ENCODE results near the gene ZSCAN21.
"Not testable (repeated sequence)": the region's sequence is repeated elsewhere in the genome, so short reads cannot be mapped to it uniquely, and the experiment has no call there.

The ZSCAN21 gene

GRCh38 chr7:100010901-100011300 lies 38.7 kb upstream of the ZSCAN21 start:
- no peak overlapping the region for H3K4me3 ChIP-seq (ENCODE audit: low read depth, low read length)
- no peak for DNase-seq (ENCODE audit: low read depth)
- no peak for TF ChIP-seq POLR2A (IDR thresholded peaks at IDR 0.05; ENCODE audit: extremely low read depth, insufficient read length)
- no peak for TF ChIP-seq MYC (IDR thresholded peaks at IDR 0.05; ENCODE audit: low read depth, low read length)
- TF ChIP-seq, protein P1, sequence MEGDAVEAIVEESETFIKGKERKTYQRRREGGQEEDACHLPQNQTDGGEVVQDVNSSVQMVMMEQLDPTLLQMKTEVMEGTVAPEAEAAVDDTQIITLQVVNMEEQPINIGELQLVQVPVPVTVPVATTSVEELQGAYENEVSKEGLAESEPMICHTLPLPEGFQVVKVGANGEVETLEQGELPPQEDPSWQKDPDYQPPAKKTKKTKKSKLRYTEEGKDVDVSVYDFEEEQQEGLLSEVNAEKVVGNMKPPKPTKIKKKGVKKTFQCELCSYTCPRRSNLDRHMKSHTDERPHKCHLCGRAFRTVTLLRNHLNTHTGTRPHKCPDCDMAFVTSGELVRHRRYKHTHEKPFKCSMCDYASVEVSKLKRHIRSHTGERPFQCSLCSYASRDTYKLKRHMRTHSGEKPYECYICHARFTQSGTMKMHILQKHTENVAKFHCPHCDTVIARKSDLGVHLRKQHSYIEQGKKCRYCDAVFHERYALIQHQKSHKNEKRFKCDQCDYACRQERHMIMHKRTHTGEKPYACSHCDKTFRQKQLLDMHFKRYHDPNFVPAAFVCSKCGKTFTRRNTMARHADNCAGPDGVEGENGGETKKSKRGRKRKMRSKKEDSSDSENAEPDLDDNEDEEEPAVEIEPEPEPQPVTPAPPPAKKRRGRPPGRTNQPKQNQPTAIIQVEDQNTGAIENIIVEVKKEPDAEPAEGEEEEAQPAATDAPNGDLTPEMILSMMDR (IDR thresholded peaks at IDR 0.05; ENCODE audit: low read depth, low read length): no peak
- TF ChIP-seq MAX (IDR thresholded peaks at IDR 0.05; ENCODE audit: low read depth, low read length): no peak

DNA sequence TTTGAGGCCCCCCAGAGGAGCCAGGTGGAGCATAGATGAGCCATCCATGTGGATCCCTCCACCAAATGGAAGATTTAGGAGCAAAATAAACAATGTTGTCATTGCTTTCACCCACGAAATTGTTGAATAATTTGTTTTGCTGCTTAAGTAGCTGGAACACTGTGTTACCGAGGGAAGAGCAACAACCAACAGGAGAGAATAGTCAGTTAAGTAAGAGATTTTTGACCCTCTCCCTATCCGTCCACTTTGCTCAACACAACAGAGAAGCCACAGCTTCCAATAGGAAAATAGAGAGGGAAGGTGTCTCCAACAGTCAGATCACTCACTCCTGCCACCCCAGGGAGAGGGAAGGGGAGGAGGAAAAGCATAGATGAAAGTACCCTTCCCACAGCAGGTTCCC lies 38.1 kb upstream of the ZSCAN21 start:
- TF ChIP-seq MAX (IDR thresholded peaks at IDR 0.05; ENCODE audit: low read depth, low read length) (no peak), POLR2A (IDR thresholded peaks at IDR 0.05; ENCODE audit: extremely low read depth, insufficient read length) (no peak)
- no peak for DNase-seq (ENCODE audit: low read depth)
- no peak overlapping the region for H3K4me3 ChIP-seq (ENCODE audit: low read depth, low read length)

DNA sequence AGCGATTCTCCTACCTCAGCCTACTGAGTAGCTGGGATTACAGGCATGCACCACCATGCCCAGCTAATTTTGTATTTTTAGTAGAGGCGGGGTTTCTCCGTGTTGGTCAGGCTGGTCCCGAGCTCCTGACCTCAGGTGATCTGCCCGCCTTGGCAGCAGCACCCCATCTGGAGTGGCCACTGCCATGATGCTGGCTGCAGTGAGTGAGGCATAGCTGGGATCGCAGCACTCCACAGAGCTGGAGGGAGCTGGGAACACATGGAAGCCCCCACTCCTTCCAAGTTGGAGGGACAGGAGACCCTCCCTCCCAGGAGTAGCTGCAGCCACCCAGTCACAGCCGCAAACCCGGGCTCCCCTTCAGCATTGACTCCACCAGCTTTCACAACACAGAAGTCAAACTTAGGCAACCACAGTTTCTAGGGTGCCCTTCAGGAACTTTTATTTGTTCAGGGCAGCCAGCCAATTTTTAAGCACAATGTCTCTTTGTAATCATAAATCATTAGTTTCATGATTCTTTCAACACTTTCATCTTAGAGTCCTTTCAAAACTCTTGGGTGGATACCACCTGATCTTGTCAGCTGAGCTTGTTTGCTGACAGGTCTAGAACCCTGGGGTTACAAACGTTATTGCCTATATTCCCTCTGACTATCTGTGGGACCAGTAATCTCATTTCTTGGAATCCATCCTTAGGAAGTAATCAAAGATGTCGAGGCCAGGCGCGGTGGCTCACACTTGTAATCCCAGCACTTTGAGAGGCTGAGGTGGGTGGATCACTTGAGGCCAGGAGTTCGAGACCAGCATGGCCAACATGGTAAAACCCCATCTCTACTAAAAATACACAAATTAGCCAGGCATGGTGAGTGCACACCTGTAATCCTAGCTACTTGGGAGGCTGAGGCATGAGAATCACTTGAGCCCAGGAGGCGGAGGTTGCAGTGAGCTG lies 36.9 kb upstream of the ZSCAN21 start:
- not testable (repeated sequence) for DNase-seq (ENCODE audit: low read depth); H3K4me3 ChIP-seq (ENCODE audit: low read depth, low read length)

DNA sequence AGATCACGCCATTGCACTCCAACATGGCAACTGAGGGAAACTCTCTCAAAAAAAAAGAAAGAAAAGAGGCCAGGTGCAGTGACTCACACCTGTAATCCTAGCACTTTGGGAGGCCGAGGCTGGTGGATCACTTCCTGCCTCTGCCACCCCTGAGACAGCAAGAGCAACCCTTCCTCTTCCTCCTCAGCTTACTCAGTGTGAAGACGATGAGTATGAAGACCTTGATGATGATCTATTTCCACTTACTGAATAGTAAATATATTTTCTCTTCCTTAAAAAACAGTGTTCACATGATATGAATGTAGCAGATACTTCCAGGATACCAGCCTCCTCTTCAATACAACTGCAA lies 36.3 kb upstream of the ZSCAN21 start:
- H3K4me3 ChIP-seq (ENCODE audit: low read depth, low read length): no peak overlapping the region
- no peak for DNase-seq (ENCODE audit: low read depth)
- TF ChIP-seq MYC (IDR thresholded peaks at IDR 0.05; ENCODE audit: low read depth, low read length) (no peak), MAX (IDR thresholded peaks at IDR 0.05; ENCODE audit: low read depth, low read length) (no peak), POLR2A (IDR thresholded peaks at IDR 0.05; ENCODE audit: extremely low read depth, insufficient read length) (no peak)
- TF ChIP-seq, protein P1 (IDR thresholded peaks at IDR 0.05; ENCODE audit: low read depth, low read length): no peak

DNA sequence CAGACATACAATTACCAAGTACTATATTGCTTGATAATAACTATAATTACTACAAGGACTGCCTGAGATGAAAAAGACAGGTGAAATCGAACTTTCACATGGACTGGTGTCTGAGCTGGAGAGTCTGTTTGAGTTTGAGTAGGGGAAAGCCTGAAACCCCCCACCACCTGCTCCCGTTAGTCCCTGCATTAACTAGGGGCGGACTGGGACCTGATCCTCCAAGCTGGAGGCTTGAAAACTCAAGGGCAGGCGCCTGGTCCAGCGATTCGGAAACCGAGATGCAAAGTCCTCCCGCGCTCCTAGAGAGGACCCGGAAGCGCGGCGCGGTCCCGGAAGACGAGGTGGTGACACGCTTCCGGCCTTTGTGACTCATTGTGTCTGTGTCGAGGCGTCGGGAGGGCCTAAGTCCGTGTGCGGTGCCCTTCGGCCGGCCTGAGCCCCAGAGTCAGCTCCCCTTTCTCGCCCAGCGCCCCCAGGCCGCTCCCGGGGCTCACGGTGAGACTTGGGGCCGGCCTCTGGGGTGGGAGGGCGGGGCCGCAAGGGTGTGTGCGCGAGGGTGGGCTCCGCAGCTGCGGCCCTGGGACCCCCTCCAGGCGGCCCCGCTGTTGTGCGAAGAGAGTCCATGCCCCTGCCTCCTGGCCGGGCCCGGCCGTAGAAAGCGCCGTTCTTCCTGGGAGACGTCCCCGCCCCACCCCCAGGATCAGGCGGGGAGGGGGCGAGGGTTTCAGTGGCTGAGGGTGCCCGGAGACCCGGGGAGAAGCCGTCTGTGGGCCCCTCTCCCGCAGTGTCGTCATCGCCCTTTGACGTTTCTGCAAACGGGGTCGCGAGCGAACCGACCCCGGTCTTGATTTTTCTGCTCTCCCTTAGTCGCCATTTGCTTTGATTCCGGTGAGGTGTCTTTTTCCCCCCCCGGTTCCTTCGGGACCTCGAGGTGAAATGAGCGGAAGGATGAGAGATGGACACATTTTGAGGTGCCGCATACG lies 34.1 kb upstream of the ZSCAN21 start, which contains the start of gene ZKSCAN1:
Gene ZKSCAN1 (plus strand): TSS at position 365 of the 983 bp plus-strand sequence. CDS start 7,911 bp downstream, outside the sequence.
- TF ChIP-seq POLR2A (IDR thresholded peaks at IDR 0.05; ENCODE audit: extremely low read depth, insufficient read length) (peak; percentile 97), MYC (IDR thresholded peaks at IDR 0.05; ENCODE audit: low read depth, low read length) (peak; percentile 89), MAX (IDR thresholded peaks at IDR 0.05; ENCODE audit: low read depth, low read length) (peak; percentile 54; the same call in 1 of the 2 replicates)
- TF ChIP-seq, protein P1 (IDR thresholded peaks at IDR 0.05; ENCODE audit: low read depth, low read length): no peak
- peak within 1 kb of the TSS; percentile 85 for H3K4me3 ChIP-seq (ENCODE audit: low read depth, low read length)
- DNase-seq (ENCODE audit: low read depth): peak; percentile 98

- peak; percentile 17 for DNase-seq (ENCODE audit: low read depth)
- TF ChIP-seq MAX (IDR thresholded peaks at IDR 0.05; ENCODE audit: low read depth, low read length) (no peak), POLR2A (IDR thresholded peaks at IDR 0.05; ENCODE audit: extremely low read depth, insufficient read length) (no peak), MYC (IDR thresholded peaks at IDR 0.05; ENCODE audit: low read depth, low read length) (no peak)
- TF ChIP-seq, protein P1 (IDR thresholded peaks at IDR 0.05; ENCODE audit: low read depth, low read length): no peak
- peak overlapping the region; percentile 85 for H3K4me3 ChIP-seq (ENCODE audit: low read depth, low read length)
Measured at GRCh38 chr7:100016215-100016901, 33.2 kb upstream of the ZSCAN21 start.

Measured in NB4 (cell line).